ENCODE data around the gene PAQR5.
"Not testable (repeated sequence)": the region's sequence is repeated elsewhere in the genome, so short reads cannot be mapped to it uniquely, and the experiment has no call there.

Gene PAQR5

DNA sequence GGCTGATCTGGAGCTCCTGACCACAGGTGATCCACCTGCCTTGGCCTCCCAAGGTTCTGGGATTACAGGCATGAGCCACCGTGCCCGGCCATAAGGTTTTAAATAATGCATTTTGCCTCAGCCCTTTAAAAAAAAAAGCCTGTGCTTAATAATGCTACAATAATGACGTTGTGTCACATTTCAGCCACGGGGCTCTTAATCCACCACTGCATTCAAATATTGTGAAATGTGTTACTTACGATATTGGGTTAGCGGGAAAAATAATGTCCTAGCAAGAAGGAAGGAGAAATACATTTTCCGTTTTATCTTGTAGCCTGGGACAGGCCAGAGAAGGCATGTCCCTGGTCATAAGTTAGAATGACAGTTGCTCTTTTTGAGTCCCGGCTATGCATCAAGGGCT lies 17.6 kb downstream of the PAQR5 start:
- no peak for DNase-seq (ENCODE audit: low spot score)

DNA sequence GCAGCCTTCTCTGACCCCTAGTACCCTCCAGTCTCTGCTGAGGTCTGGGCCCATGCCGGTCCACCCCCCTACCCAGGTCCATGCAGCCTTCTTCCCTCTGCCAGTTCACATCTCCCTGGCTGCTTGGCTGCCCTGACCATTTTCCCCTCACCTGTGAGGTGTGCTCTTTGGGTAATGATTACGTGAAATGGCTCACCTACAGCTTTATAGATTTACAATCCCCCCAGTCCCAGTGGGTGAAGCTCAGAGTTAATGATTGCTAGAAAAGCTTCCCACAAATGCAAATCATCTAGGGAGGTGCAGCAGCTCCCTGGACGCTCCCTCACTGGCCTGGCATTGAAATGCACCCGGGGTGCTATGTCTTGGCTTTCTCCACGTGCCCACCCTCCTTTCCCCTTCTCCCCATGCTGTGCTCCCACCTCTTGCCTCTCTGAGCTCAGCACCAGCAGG lies 18.7 kb downstream of the PAQR5 start:
- DNase-seq (ENCODE audit: low spot score): no peak

- DNase-seq (ENCODE audit: low spot score): no peak
Observed at GRCh38 chr15:69318033-69318432, 19.3 kb downstream of the PAQR5 start.

GRCh38 chr15:69319384-69320375 lies 21.0 kb downstream of the PAQR5 start:
- no peak for DNase-seq (ENCODE audit: low spot score)

GRCh38 chr15:69320977-69321554 lies 22.4 kb downstream of the PAQR5 start:
- DNase-seq (ENCODE audit: low spot score): no peak

- DNase-seq (ENCODE audit: low spot score): no peak
Observed at GRCh38 chr15:69323893-69324430, 25.2 kb downstream of the PAQR5 start.

DNA sequence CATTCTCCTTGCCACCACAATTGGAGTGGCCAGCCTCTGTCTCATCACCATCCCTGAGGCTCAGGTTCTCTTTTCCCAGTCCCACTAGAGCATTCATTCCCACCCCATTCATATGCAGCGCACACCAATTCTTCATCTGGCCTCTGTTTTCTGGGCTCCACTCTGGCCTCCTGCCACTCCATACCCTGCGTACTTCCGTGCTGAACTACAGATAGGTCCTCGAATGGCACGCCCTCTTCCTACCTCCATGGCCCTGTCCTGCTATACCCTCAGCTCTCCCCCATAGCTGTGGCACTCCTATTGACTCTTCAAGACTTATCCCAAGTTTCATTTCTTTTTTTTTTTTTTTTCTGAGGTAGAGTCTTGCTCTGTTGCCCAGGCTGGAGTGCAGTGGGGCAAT lies 25.9 kb downstream of the PAQR5 start:
- no peak for DNase-seq (ENCODE audit: low spot score)

DNA sequence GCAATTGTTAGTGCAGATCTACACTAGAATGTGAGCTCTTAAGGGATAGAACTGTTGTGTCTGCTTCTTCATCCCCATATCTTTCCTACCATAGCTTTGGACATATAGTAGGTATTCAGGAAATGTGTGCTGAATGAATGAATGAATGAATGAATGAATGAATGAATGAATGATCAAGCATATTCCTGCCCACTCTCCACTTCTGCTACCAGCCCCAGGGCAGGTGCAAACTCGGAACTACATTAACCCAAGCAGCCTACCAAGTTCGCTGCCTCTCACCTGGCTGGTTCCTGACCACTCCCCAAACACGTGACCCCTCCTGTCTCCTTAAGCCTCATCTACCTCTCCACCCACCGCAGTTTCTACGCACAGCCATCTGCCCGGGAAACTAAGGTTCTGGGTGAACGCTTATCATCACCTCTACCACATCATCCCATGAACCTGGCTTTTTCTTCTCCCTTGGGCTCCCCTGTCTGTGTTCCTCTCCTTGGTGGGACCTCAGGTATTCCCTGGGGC lies 26.8 kb downstream of the PAQR5 start:
- no peak for DNase-seq (ENCODE audit: low spot score)

DNA sequence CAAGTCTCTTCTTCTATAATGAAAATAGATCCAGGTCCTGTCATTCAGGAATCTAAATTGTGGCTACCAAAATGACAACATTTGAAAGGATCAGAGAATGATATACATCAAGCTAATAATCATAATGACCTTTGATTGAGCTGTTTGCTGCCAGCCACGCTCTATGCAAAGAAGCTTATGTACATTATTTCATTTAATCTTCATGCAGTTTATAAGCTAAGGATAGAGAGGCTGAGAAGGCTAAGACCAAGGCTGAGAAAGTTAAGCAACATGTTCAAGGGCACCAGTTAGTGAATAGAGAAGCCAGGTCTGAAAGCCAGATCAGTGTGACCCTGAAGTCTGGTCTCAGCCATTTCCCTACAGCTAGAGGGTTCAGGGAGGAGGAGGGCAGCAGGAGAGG lies 29.4 kb downstream of the PAQR5 start:
- DNase-seq (ENCODE audit: low spot score): no peak

DNA sequence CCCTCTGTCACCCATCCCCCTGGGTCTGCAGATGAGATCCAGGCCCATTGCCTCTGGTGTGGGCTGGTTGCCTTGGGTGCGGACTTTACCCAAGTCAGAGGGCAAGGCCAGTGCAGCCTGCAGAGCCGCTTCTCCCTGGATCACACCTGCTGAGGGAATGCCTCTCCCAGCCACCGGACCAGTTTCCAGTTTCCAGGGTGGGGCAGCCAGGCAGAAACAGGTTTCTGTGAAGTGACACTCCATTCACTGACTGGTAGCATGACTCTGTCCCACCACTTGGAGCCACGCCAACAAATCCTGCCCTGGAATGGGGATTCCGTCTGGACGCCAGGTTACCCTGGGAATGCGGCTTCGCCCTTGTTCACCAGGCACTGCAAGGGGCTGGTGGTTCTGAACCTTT lies 30.0 kb downstream of the PAQR5 start:
- DNase-seq (ENCODE audit: low spot score): no peak

DNA sequence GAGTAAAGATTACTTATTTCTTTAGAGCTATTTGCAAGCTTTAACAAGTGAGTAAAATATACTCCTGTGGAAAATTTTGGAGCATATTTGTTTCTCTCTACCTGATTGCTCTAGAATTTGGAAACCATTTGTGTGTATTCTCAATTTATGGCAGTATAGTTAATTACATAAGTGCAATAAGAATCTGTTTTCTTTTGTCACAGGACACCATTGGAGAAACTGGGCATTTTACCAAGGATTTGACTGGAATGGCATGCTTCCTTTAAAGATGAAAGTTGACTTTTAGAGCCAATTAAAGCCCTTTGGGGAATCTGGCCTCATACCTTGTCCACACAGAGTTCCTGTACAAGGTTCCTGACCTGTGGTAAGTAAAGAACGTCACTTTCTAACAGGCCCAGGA lies 38.4 kb downstream of the PAQR5 start:
- DNase-seq (ENCODE audit: low spot score): no peak

DNA sequence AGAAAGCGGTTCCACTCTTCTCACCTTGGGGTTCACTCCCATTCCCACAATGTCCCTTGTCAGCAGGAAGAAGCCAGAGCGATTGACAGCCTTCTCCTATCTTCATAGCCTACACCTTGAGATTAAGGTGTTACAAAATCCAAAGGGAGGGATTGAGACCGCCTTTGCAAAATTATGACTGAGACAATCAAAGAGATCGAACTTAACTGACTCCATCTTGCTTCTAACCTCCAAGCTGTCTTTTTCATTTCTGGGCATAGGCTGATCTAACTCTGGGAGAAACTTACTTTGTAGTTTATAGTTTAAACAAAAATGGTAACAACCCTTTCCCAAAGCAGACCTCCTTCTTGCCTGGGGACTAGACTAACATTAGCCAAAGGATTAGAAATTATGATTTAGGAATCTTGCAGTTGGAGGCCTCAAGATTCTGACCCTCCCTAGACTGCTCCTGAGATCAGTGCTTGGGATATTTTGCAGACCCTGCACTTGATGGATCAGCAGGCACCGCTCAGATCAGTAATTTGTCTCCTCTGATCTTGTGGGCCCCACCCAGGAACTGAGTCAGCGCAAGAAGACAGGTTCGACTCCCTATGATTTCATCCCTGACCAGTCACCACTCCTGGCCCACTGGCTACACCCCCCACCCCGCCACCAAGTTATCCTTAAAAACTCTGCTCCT lies 40.0 kb downstream of the PAQR5 start:
- no peak for DNase-seq (ENCODE audit: low spot score)

- DNase-seq (ENCODE audit: low spot score): not testable (repeated sequence)
Observed at GRCh38 chr15:69339214-69339543, 40.5 kb downstream of the PAQR5 start.

- DNase-seq (ENCODE audit: low spot score): no peak
Observed at GRCh38 chr15:69340243-69340900, 41.7 kb downstream of the PAQR5 start.

GRCh38 chr15:69341356-69341755 lies 42.6 kb downstream of the PAQR5 start:
- no peak for DNase-seq (ENCODE audit: low spot score)

- no peak for DNase-seq (ENCODE audit: low spot score)
Observed at GRCh38 chr15:69342460-69343076, 43.9 kb downstream of the PAQR5 start.

DNA sequence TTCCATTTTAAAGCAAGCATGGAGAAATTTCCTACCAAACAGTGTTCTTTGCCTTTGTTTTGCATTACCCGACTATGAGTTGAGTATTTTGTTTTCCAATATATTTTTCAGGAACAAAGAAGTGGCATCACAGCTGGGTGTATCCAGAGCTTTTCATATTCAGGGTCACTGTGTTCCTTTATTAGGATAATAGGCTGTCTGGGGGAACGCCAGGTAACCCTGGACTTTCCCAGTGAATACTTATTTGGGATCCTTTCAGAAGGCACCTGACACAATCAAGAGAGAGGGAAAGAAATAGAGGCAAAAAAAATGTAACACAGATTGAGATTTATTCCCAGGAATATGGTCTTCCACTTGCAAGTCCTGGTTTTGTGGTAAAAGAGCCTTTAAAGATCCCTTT lies 44.4 kb downstream of the PAQR5 start:
- DNase-seq (ENCODE audit: low spot score): no peak

GRCh38 chr15:69344238-69344637 lies 45.5 kb downstream of the PAQR5 start:
- DNase-seq (ENCODE audit: low spot score): no peak

- DNase-seq (ENCODE audit: low spot score): no peak
Observed at GRCh38 chr15:69346112-69346511, 47.4 kb downstream of the PAQR5 start.

GRCh38 chr15:69351333-69351732 lies 52.6 kb downstream of the PAQR5 start:
- no peak for DNase-seq (ENCODE audit: low spot score)

- no peak for DNase-seq (ENCODE audit: low spot score)
Observed at GRCh38 chr15:69351884-69352283, 53.2 kb downstream of the PAQR5 start.
